Mucosa of descending colon (tissue), 3 donors: Measurements from ENCODE around the gene BLID. TPM values are rescaled to one million over a fixed set of nuclear protein-coding genes. Genes with fewer than 3 reads are reported as not detected.

Source experiments
- ATAC-seq: fragments of 200-7000 bp; cut with Tn5 transposase; one replicate; pipeline ENCODE4 v1.9.1; 2020; ENCODE audit warnings: mild to moderate bottlenecking, moderate library complexity
- DNase-seq, 3 donors: peaks; one replicate each; pipeline ENCODE4 v3.0.0-alpha.2; 2020
- H3K36me3 ChIP-seq: fragments of 200-600 bp; one replicate; pipeline ENCODE4 v1.8.0; 2021; ENCODE audit warnings: low read depth, mild to moderate bottlenecking
- H3K4me1 ChIP-seq: fragments of 200-600 bp; one replicate; pipeline ENCODE4 v1.8.0; 2021; ENCODE audit warnings: low read depth, mild to moderate bottlenecking
- H3K4me3 ChIP-seq: fragments of 200-600 bp; one replicate; pipeline ENCODE4 v1.8.0; 2021; ENCODE audit warnings: mild to moderate bottlenecking
- H3K9me3 ChIP-seq: fragments of 200-600 bp; one replicate; pipeline ENCODE4 v1.8.0; 2021; ENCODE audit warnings: mild to moderate bottlenecking
- intact Hi-C, 2 donors: fragments of 100-400 bp; cut with DNase I in 1 of 2; cut with micrococcal nuclease in 1 of 2; formaldehyde crosslinking; loops; one replicate each; pipeline versions ENCODE4 v1.11.0 to v1.11.1; 2022; cut with DNase I, micrococcal nuclease
- total RNA-seq, 3 donors: library from RNA; stranded (reverse); fragmentation: NEBNext Ultra II Directional in 2 of 3; extraction: Animal tissue kit (Norgen Biotek cat#: 25700) in 2 of 3; gene quantifications; one replicate each; pipeline versions ENCODE4 v1.2.1 to v1.2.4, GENCODE V29; 2021 to 2023
- TF ChIP-seq, protein P1 (sequence below): fragments of 200-600 bp; IDR thresholded peaks from one replicate; pipeline ENCODE4 v1.8.0; 2022; ENCODE audit warnings: antibody characterized with exemption, mild to moderate bottlenecking
- donor health status: DM: no; HTN: no; CAD: no; lungs with moderate emphysema.
- donor health status: DM: no; HTN: no; CAD: no.
- donor health status: DM: no; HTN: yes; CAD: no.

The BLID gene
- total RNA-seq, 3 donors from 2014 or later = 0.73 TPM; not detected in 2

DNA sequence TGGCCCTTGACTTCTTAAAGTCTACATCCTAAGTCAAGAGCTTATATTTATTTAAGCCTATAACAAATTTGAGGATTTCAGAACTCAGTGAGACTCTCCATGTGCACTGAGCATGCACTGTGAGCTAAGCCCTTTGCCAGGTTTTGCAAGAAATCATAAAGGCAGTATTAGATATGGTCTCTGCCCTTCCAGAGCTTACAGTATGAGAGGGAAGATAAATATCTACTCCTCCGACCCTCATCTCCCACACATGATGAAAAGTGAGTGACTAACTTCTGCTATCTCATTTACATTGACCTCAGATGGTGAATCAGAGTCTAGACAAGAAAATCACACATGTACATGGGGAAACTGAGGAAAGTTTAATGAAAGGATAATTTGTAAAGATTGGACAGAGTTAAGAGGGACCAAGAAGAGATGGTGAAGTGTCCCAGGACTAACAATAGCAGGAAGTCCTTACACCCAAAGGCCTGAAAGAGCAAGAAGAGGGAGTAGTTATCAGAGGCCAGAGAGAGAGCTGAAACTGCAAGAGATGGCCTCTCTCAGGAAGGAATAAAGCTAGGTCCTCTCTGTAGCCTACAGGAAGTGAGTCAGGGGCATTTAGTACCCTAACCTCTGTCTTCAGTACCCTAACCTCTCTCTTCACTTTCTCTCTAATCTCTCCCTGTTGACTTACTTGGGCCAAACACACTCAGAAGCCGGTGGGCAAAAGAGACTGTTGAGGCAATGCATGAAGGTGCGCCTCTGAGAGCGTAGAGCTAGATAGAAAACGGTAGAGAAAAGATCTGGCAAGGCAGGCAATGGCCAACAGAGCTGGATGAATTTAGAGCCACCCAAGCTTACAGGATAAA lies 23.0 kb upstream of the BLID start:
- intact Hi-C loops = no loop called here

DNA sequence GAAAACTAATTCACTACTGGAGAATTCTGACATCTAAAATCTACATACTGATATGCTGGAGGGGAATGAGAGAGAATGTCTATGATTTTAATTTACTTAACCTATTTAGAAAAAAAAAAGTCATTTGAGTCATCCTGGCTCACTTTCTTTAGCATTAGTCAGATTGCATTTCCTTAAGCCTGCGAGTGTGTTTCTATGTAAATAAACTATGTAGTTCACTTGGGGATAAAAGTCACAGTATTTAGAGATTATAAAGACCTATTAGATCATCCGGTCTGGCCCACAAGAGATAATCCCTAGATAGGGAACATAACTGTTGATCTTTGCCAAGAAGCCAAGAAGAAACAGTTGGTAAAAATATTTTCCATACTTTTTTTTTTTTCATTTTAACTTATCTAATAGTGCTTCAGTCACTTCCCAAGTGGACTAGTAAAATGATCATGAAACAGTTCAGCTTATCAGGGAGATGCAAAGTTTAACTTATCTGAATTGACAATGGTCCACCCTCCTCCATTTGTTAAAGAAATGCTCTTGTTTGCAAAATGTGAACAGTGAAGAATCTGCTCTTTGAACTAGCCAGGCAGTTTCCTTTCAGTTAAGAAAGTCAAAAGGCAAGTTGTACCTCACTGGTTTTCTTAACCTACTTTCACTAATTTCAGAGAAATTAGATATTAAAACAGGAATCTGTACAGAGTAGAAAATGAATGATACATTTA lies 21.2 kb upstream of the BLID start:
- no peaks in the 10 kb centered on the region for H3K4me1 ChIP-seq
- no peaks in the 10 kb centered on the region for H3K9me3 ChIP-seq
- ATAC-seq (no peak), DNase-seq (no peak)
- H3K4me3 ChIP-seq = no peak overlapping the region
- H3K36me3 ChIP-seq = no peaks in the 10 kb centered on the region
- intact Hi-C loops = no loop called here
- TF ChIP-seq, protein P1, sequence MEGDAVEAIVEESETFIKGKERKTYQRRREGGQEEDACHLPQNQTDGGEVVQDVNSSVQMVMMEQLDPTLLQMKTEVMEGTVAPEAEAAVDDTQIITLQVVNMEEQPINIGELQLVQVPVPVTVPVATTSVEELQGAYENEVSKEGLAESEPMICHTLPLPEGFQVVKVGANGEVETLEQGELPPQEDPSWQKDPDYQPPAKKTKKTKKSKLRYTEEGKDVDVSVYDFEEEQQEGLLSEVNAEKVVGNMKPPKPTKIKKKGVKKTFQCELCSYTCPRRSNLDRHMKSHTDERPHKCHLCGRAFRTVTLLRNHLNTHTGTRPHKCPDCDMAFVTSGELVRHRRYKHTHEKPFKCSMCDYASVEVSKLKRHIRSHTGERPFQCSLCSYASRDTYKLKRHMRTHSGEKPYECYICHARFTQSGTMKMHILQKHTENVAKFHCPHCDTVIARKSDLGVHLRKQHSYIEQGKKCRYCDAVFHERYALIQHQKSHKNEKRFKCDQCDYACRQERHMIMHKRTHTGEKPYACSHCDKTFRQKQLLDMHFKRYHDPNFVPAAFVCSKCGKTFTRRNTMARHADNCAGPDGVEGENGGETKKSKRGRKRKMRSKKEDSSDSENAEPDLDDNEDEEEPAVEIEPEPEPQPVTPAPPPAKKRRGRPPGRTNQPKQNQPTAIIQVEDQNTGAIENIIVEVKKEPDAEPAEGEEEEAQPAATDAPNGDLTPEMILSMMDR = no peak

More for the DNA sequence above, 23.0 kb upstream of the BLID start:
- no peaks in the 10 kb centered on the region for H3K9me3 ChIP-seq
- no peak overlapping the region for H3K4me3 ChIP-seq
- ATAC-seq (no peak), DNase-seq (no peak)
- TF ChIP-seq, protein P1 = no peak
- H3K36me3 ChIP-seq = no peaks in the 10 kb centered on the region
- no peaks in the 10 kb centered on the region for H3K4me1 ChIP-seq

DNA sequence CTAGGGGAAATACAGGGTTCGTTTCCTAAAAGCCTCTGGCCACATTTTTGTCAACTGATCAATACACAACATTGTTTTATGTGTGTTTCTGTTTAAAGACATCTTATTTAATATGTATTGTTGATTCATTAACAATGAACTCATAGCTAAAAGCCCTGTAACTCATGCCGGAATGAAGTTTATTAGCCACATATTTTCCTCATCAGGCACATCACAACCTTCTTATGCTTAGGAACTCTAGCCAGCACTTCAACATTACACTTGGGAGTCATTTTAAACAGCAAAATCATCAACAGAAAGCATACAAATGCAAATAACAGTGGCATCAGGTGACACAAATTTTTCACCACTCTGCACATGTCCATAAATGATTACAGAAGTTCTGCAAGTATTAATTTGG lies 15.1 kb upstream of the BLID start:
- H3K4me3 ChIP-seq = no peak overlapping the region
- no peaks in the 10 kb centered on the region for H3K36me3 ChIP-seq
- no peaks in the 10 kb centered on the region for H3K9me3 ChIP-seq
- TF ChIP-seq, protein P1 = no peak
- no peak for ATAC-seq
- intact Hi-C loops = no loop called here
- H3K4me1 ChIP-seq = no peaks in the 10 kb centered on the region
- no peak for DNase-seq

DNA sequence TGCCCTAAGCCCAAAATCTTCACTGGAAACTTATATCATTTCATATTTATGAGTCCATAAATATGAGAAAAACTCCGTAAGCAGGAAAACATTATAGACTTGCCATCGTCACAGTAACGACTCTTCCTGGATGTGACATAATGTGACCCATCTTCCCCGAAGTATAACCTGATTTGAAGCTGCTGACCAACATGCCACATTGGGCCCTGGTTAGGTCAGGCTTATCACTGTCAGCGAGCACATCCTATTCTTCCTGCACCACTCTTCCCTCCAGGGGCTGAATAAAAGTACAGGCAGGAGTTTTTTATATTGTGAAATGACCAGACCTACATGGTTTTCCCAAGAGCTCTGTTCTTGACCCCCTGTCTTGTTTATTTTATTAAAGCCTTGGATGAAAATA lies 12.1 kb upstream of the BLID start:
- Histone ChIP-seq H3K36me3 (no peaks in the 10 kb centered on the region), H3K4me1 (no peaks in the 10 kb centered on the region), H3K4me3 (no peak overlapping the region), H3K9me3 (no peaks in the 10 kb centered on the region)
- DNase-seq (no peak), ATAC-seq (no peak)
- intact Hi-C loops = no loop called here
- TF ChIP-seq, protein P1 = no peak

DNA sequence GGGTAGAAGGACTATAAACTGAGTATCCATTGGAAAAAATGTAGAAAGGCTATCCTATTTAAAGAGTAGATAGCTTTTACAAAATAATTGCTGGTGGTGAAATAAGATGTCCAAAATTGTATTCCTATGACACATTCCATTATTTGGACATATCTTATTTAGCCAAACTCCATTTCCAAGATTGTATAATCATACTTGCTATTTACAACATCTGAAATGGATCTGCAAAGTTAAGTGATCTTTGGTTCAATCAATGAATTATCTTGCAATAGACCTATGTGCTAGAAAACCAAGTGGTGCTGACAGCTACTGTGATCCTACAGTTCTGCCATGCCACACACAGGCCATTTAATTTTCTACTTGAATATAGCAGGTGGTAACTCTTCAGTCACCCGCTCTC lies 11.0 kb upstream of the BLID start:
- DNase-seq (no peak), ATAC-seq (no peak)
- H3K4me3 ChIP-seq = no peak overlapping the region
- TF ChIP-seq, protein P1 = no peak
- intact Hi-C loops = no loop called here
- H3K9me3 ChIP-seq = no peaks in the 10 kb centered on the region
- H3K4me1 ChIP-seq = no peaks in the 10 kb centered on the region
- H3K36me3 ChIP-seq = no peaks in the 10 kb centered on the region
